HL-60/S4 (cell line): Measurements from ENCODE around the gene TMEM178B.

Experiments
- in situ Hi-C: fragments of 300-500 bp; cut with MboI; formaldehyde crosslinking; loops from 2 replicates; pipeline ENCODE4 v1.14.3; 2022; ENCODE audit warnings: low sequenced_read_pairs

TMEM178B gene

DNA sequence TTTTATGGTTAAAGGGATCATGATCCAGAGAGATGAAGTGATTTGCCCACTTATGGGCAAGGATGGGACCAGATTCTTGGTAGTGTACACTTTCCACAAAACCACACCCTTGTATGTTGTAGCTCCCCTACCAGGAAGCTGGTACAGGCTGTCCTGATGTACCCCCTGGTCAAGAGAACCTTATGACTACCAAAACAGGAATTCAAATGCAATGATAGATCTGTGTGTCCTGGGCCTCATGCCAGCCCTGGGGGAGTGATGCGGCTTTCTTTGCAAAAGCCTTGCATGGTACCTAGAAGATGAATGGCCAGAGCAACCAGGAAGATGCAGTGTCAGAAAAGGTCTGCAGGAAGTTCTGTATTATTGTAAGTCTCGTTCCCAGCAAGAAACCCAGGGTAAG, 382.4 kb downstream of the TMEM178B start:
- in situ Hi-C loops: no loop called here

DNA sequence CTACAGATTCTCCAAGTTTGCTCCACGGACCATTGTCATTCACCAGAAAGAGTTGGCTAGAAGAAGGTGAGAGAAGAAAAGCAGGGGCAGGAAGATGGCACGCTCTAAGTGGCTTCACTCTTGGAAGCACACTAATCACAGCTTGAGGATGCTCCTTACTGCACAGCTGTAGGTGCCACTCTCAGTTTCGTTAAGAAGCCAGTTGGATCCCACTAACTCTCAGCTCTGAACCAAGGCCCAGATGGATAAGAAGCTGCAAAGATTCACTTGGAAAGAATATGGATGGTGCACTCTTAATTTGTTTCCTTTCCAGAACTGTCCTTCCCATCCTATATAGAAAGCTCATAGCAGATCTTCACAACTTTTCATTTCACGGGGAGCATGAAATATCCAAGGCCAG, 382.8 kb downstream of the TMEM178B start:
- in situ Hi-C loops: no loop called here

- in situ Hi-C loops: no loop called here
Observed at GRCh38 chr7:141460781-141461715, 387.2 kb downstream of the TMEM178B start.

DNA sequence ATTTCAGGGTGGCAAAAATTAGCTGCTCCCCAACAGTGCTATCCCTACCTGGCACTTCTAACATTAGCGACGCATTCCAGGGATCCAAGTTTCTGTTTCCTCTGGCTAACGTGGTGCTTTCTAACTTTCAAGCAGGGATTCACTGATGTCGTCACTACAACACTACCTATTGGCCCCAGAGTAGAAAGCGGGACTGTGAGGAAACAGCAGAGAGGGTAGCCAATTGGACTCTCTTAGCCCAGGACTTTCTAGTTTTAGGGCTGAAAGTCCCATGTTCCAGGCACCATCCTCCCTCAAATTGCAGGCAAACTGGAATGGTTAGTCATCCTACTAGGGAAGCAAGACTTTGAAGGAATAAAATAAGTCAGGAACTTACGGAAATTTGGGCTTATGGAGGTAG, 388.1 kb downstream of the TMEM178B start:
- in situ Hi-C loops: no loop called here

GRCh38 chr7:141462958-141463357, 389.1 kb downstream of the TMEM178B start:
- in situ Hi-C loops: no loop called here

GRCh38 chr7:141463986-141464385, 390.1 kb downstream of the TMEM178B start:
- in situ Hi-C loops: no loop called here

GRCh38 chr7:141464551-141464950, 390.7 kb downstream of the TMEM178B start:
- in situ Hi-C loops: no loop called here

- in situ Hi-C loops: no loop called here
Observed at GRCh38 chr7:141466151-141466904, 392.5 kb downstream of the TMEM178B start.

GRCh38 chr7:141468341-141468740, 394.5 kb downstream of the TMEM178B start:
- in situ Hi-C loops: no loop called here

DNA sequence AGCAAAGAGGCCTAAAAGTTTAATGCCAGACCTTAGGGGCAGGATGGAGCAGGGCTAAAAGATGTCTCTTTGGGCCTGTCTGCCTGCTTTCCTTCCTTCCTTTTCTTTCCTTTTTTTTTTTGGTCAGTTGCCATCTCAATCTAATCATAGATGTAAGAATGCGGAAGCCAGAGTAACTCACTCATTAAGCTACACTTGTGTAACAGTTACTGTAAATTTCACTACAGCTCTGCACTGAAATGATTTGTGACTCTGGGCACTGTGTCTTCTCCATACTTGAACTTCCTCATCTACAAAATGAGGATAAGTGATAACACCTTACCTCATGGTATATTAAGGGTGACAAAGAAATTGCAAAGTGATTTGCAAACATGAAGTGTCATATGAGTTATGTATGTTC, 401.8 kb downstream of the TMEM178B start:
- in situ Hi-C loops: no loop called here

DNA sequence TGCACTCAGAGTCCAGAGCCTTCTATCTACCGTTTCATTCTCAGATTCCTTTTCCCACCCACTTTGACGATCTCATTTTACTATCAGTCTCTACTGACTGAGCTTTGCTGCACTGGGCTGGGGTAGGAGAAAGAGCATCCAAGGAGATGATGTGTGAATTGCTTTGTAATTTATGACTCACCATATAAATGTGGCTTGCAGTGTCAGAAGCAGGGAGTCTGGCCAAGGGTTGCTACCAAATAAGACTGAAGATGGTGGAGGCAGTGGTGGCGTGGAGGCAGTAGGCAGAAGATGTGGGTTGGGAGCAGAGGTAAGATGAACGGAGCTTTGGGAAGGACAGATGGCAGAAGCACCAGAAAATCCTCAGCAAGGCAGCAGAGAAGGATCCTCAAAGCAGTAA, 404.0 kb downstream of the TMEM178B start:
- in situ Hi-C loops: no loop called here

DNA sequence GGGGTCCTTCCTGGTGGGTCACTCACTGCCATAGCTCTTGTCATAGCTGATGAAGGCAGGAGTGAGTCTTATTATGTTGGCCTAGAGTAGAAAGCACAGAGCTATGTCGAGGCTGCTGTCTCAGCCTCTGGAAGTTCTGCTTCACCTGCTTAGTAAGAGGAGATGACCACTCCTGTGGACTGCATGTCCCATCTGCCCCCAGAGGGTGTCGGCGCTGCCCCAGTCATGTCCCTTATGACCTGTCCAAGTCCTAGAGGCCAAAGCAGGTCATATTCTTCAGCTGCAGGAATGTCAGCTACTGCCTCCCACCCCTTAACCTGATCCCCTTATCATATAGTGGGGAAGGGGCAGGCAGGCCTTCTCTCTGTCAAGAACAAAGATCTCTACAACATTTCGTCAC, 405.0 kb downstream of the TMEM178B start:
- in situ Hi-C loops: no loop called here

DNA sequence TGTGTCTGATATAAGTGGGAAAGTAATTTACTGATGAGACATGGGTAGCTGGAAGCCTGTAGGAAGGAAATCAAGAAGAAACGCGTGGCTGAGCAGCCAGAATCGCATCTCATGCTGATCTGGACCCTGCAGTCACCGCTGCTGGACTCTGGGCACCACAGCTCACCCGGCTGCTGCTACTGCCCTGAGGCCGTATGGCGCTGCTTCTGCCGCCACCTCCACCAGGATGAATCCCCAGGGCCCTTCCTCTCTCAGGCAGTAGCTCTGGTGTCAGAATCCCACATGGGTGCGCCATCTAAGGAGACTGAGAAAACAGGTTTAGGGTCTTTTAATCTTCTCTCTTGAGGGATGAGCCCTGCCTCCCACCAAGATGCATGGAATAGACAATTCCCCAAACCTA, 407.1 kb downstream of the TMEM178B start:
- in situ Hi-C loops: no loop called here

DNA sequence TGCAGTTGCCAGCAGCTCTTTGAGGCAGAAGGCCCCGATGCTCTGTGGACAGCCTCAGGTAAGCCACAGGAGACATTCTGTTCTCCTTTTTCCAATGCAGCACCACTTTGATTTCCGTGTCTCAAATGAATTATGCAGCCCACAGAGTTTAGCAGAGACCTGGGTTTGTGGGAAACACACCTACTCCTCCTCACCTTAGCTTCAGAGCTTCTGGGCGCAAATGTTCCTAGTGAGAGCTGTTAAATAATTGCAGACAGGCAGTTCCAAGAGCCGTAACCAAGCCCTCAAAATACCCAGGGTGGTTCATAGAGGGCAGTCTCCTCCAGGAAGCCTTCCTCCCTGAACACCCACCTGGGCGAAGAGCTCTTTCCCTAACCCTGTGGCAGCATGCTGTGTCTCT, 408.1 kb downstream of the TMEM178B start:
- in situ Hi-C loops: no loop called here

- in situ Hi-C loops: no loop called here
Observed at GRCh38 chr7:141483044-141483443, 409.2 kb downstream of the TMEM178B start.

DNA sequence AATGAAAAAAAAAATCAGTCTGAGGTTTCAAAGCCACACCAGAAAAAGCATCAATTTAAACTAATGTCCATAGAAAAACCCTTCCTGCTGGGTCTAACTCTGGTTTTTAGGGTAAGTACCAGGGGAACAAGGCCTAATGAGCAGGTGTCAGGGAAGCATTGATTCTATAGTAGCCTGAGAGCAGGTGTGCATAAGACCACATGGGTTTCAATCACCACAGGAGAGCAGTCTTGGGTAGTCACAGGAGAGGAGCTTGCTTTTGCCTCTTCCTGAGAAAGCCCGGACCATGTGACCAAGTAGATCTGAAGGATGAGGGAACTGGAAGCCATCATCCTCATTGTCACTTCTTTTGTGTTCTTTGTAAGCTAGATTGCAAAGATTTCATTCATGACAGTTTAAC, 411.0 kb downstream of the TMEM178B start:
- in situ Hi-C loops: no loop called here

DNA sequence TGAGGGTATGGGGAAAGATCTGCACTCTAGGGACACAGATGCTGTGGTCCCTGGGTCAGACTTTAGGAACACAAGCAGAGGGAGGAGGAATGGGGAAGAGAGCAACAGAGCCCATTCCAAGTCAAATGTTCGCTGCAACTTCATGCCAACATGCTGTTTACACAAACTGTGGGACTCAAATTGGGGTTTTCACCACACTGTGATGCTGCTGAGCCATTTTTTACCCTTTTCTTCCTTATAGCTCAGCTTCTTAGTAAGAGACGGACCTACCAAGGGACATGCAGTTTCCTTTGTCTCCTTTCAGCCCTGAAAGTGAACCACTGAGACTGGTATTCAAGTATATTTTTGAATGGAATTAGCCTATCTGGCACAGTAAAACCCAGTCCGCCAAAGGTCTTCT, 413.1 kb downstream of the TMEM178B start:
- in situ Hi-C loops: no loop called here

DNA sequence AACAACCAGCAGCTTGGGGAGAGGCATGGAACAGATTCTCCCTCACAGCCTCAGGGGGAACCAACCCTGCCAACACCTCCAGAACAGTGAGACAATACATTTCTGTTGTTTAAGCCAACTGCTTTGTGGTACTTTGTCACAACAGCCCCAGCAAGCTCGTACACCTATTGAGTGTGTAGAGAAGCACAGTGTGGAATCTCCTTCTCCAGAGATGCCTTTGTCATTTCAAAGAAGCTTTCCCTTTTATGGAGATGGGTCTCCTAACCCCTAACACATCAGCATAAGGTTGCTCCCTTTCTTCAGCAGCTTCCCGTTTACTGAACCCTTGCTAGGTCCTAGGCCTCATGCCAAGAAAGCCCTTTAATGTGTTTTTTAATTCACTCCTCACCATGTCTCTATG, 416.6 kb downstream of the TMEM178B start:
- in situ Hi-C loops: no loop called here

GRCh38 chr7:141495057-141495456, 421.2 kb downstream of the TMEM178B start:
- in situ Hi-C loops: no loop called here

DNA sequence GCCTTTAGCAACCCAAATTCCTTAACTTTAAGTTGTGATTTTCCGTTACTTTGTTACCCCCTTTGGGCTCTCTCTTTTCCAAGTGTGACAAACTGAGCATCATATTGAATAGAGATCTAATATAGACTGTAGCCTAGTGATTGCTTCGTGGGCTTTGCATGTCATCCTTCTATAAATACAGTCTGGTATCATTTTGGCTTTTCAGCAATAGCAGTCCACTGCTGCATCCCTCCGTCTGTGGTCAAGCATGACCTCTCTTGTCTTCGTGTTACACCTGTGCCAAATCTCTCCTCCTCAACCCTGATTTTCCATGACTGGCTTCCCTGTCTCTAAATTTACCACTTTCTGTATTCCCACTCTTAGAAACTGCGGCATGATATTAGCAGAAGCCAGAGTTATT, 423.5 kb downstream of the TMEM178B start:
- in situ Hi-C loops: no loop called here

GRCh38 chr7:141500608-141501007, 426.7 kb downstream of the TMEM178B start:
- in situ Hi-C loops: no loop called here

GRCh38 chr7:141501451-141501850, 427.6 kb downstream of the TMEM178B start:
- in situ Hi-C loops: no loop called here
